HCT116 (cell line): ENCODE measurements around the gene PLOD1. TPM values are rescaled to one million over a fixed set of nuclear protein-coding genes. Genes with fewer than 3 reads are reported as not detected.

Experiments
- ATAC-seq: fragments of 200-7000 bp; cut with Tn5 transposase; 2 replicates; pipeline ENCODE4 v1.9.1; 2020; ENCODE audit warnings: mild to moderate bottlenecking, moderate library complexity
- BruUV-seq: library from RNA; stranded (reverse); fragments of 400-500 nt; replicated peaks from 2 replicates; lab custom pipeline; 2021; lab: Mats Ljungman, UMichigan
- CTCF ChIA-PET: fragments of 300-600 bp; sonication (Branson Sonifier 250); formaldehyde crosslinking; loops from one replicate; lab custom pipeline; 2021; ENCODE audit warnings: antibody characterized with exemption; lab: Charles Lee
- POLR2A ChIA-PET: fragments of 300-600, 350-600 bp; sonication (Branson Sonifier 250); formaldehyde crosslinking; loops from one replicate; lab custom pipeline; 2021; ENCODE audit warnings: antibody characterized with exemption; lab: Charles Lee
- RAD21 ChIA-PET, 2 experiments: fragments of 300-600 bp; sonication (Branson Sonifier 250); formaldehyde crosslinking; loops; one replicate each; lab custom pipeline; 2023; ENCODE audit warnings: low total read pairs in 2 of 2; ENCODE audit not compliant: uncharacterized antibody in 2 of 2, unreplicated experiment in 2 of 2, low non-redundant PET in 1 of 2; lab: Charles Lee
- DNase-seq: peaks from one replicate; pipeline ENCODE4 v3.0.0-alpha.2; 2010; ENCODE audit warnings: low read depth, low spot score
- H2AFZ ChIP-seq: fragments of 200-600 bp; shearing (Covaris generic), sonication (generic); 2 replicates; pipeline ENCODE4 v1.6.1; 2017; ENCODE audit warnings: low read depth, mixed run types, mixed read lengths, antibody characterized with exemption, low read length; ENCODE audit not compliant: poor library complexity, severe bottlenecking
- H3K27ac ChIP-seq: 2 replicates; pipeline ENCODE4 v1.5.1; 2012; ENCODE audit warnings: low read depth, low read length
- H3K27me3 ChIP-seq: fragments of 200-600 bp; sonication (generic); 2 replicates; pipeline ENCODE4 v1.6.1; 2016; ENCODE audit warnings: mixed run types, low read length, mixed read lengths; ENCODE audit not compliant: insufficient read depth
- H3K36me3 ChIP-seq, 2 experiments: fragments of 200-500 bp in 1 of 2; fragments of 200-600 bp in 1 of 2; sonication (Bioruptor generic) in 1 of 2; sonication (generic) in 1 of 2; 2 replicates each; pipeline versions ENCODE4 v1.5.1 to v1.6.1; 2014 to 2016; ENCODE audit warnings: low read length in 2 of 2, inconsistent platforms in 1 of 2, mixed read lengths in 1 of 2, mixed run types in 1 of 2; ENCODE audit not compliant: insufficient read depth in 2 of 2, control insufficient read depth in 1 of 2
- H3K4me1 ChIP-seq, 2 experiments: fragments of 200-600 bp in 1 of 2; sonication (generic) in 1 of 2; 2 replicates each; pipeline versions ENCODE4 v1.5.1 to v1.6.1; 2012 to 2017; ENCODE audit warnings: low read length in 2 of 2, inconsistent platforms in 1 of 2, mild to moderate bottlenecking in 1 of 2, mixed read lengths in 1 of 2, mixed run types in 1 of 2, moderate library complexity in 1 of 2; ENCODE audit not compliant: insufficient read depth in 2 of 2, control insufficient read depth in 1 of 2
- H3K4me2 ChIP-seq: fragments of 200-600 bp; sonication (generic); 2 replicates; pipeline ENCODE4 v1.6.1; 2017; ENCODE audit warnings: mixed run types, low read length, mixed read lengths
- H3K4me3 ChIP-seq, 2 experiments: fragments of 200-600 bp in 1 of 2; sonication (generic) in 1 of 2; replicated peaks in 1 of 2; 2 replicates each; pipeline ENCODE4 v1.5.1; 2011 to 2016; ENCODE audit warnings: low read length in 2 of 2, control low read depth in 1 of 2, low read depth in 1 of 2, mild to moderate bottlenecking in 1 of 2, mixed read lengths in 1 of 2, mixed run types in 1 of 2
- H3K79me2 ChIP-seq: fragments of 200-600 bp; sonication (generic); 2 replicates; pipeline ENCODE4 v1.6.1; 2017; ENCODE audit warnings: mild to moderate bottlenecking, mixed run types, low read length, moderate library complexity, mixed read lengths; ENCODE audit not compliant: insufficient read depth
- H3K9ac ChIP-seq: fragments of 200-600 bp; sonication (generic); 2 replicates; pipeline ENCODE4 v1.6.1; 2016; ENCODE audit warnings: low read length, mixed read lengths
- H3K9me2 ChIP-seq: fragments of 200-600 bp; sonication (generic), shearing (Covaris generic); 2 replicates; pipeline ENCODE4 v1.6.1; 2017; ENCODE audit warnings: mixed run types, mild to moderate bottlenecking, moderate library complexity; ENCODE audit not compliant: insufficient read depth
- H3K9me3 ChIP-seq, 2 experiments: fragments of 200-500 bp in 1 of 2; fragments of 200-600 bp in 1 of 2; sonication (Bioruptor generic) in 1 of 2; sonication (generic) in 1 of 2; 2 replicates each; pipeline ENCODE4 v1.6.1; 2014 to 2017; ENCODE audit warnings: low read length in 2 of 2, mixed read lengths in 2 of 2, inconsistent platforms in 1 of 2, low read depth in 1 of 2, mild to moderate bottlenecking in 1 of 2, mixed run types in 1 of 2, moderate library complexity in 1 of 2; ENCODE audit not compliant: control insufficient read depth in 1 of 2, insufficient read depth in 1 of 2
- H4K20me1 ChIP-seq: fragments of 200-600 bp; sonication (generic), shearing (Covaris generic); 2 replicates; pipeline ENCODE4 v1.6.1; 2017; ENCODE audit warnings: mixed run types, mild to moderate bottlenecking, moderate library complexity; ENCODE audit not compliant: insufficient read depth
- CBX3 ChIP-seq: IDR thresholded peaks from 2 replicates; pipeline ENCODE4 v1.6.1; 2012; ENCODE audit warnings: low read depth
- CEBPB ChIP-seq: IDR thresholded peaks from 2 replicates; pipeline ENCODE4 v1.6.1; 2012; ENCODE audit warnings: low read depth
- EGR1 ChIP-seq: IDR thresholded peaks from 2 replicates; pipeline ENCODE4 v1.6.1; 2012; ENCODE audit warnings: low read depth
- ELF1 ChIP-seq: IDR thresholded peaks from 2 replicates; pipeline ENCODE4 v1.6.1; 2012; ENCODE audit warnings: low read depth, borderline replicate concordance
- EZH2phosphoT487 ChIP-seq: fragments of 200-600 bp; IDR thresholded peaks from 2 replicates; pipeline ENCODE4 v1.6.1; 2018; ENCODE audit warnings: antibody characterized with exemption, borderline replicate concordance
- JUND ChIP-seq: IDR thresholded peaks from 2 replicates; pipeline ENCODE4 v1.6.1; 2012
- MAX ChIP-seq: IDR thresholded peaks from 2 replicates; pipeline ENCODE4 v1.6.1; 2012
- POLR2A ChIP-seq: IDR thresholded peaks from 2 replicates; pipeline ENCODE4 v1.7.0; 2011; ENCODE audit warnings: borderline replicate concordance; ENCODE audit not compliant: insufficient read depth, insufficient read length; ENCODE audit errors: extremely low read depth
- POLR2AphosphoS5 ChIP-seq: IDR thresholded peaks from 2 replicates; pipeline ENCODE4 v1.6.1; 2011; ENCODE audit warnings: mild to moderate bottlenecking, low read depth, low read length, moderate library complexity
- RAD21 ChIP-seq: IDR thresholded peaks from 2 replicates; pipeline ENCODE4 v1.6.1; 2012; ENCODE audit warnings: low read depth, mild to moderate bottlenecking
- REST ChIP-seq: IDR thresholded peaks from 2 replicates; pipeline ENCODE4 v1.6.1; 2012; ENCODE audit warnings: low read depth
- SIN3A ChIP-seq: IDR thresholded peaks from 2 replicates; pipeline ENCODE4 v1.6.1; 2012; ENCODE audit warnings: low read depth
- SRF ChIP-seq: IDR thresholded peaks from 2 replicates; pipeline ENCODE4 v1.6.1; 2012; ENCODE audit warnings: low read depth
- TCF7L2 ChIP-seq: IDR thresholded peaks from 2 replicates; pipeline ENCODE4 v1.7.0; 2011; ENCODE audit warnings: borderline replicate concordance, inconsistent platforms; ENCODE audit not compliant: insufficient read depth, insufficient read length; ENCODE audit errors: extremely low read depth
- YY1 ChIP-seq: IDR thresholded peaks from 2 replicates; pipeline ENCODE4 v1.6.1; 2011; ENCODE audit warnings: low read length, low read depth, moderate library complexity, mild to moderate bottlenecking; ENCODE audit not compliant: insufficient replicate concordance; ENCODE audit errors: extremely low read depth
- ZNF274 ChIP-seq: fragments of 200-500 bp; sonication (Bioruptor generic); IDR thresholded peaks from 2 replicates; pipeline ENCODE4 v1.6.1; 2014; ENCODE audit warnings: mild to moderate bottlenecking, low read depth, low read length, inconsistent platforms
- intact Hi-C: fragments of 100-400 bp; cut with micrococcal nuclease; formaldehyde crosslinking; loops from 2 replicates; pipeline ENCODE4 v1.10.0; 2022
- total RNA-seq: library from RNA; stranded (reverse); gene quantifications from one replicate; pipeline ENCODE4 v1.2.1, GENCODE V29; 2021; ENCODE audit not compliant: unreplicated experiment
- TF ChIP-seq, protein P1 (sequence below): IDR thresholded peaks from 2 replicates; pipeline ENCODE4 v1.6.1; 2011; ENCODE audit warnings: mild to moderate bottlenecking, low read length, moderate library complexity; ENCODE audit not compliant: insufficient replicate concordance; ENCODE audit errors: extremely low read depth
- TF ChIP-seq, protein P2 (sequence below), 3 experiments: fragments of 200-600 bp in 1 of 3; sonication (generic) in 1 of 3; IDR thresholded peaks in 2 of 3; conservative IDR thresholded peaks in 1 of 3; 2 replicates each; pipeline ENCODE4 v1.5.1; 2012 to 2017; ENCODE audit warnings: low read depth in 2 of 3, low read length in 2 of 3, antibody characterized with exemption in 1 of 3, borderline replicate concordance in 1 of 3, control low read depth in 1 of 3, mild to moderate bottlenecking in 1 of 3, mixed read lengths in 1 of 3, mixed run types in 1 of 3, moderate library complexity in 1 of 3; ENCODE audit not compliant: insufficient read depth in 1 of 3

The PLOD1 gene
- total RNA-seq, 1 experiment from 2014 or later = 175 TPM

DNA sequence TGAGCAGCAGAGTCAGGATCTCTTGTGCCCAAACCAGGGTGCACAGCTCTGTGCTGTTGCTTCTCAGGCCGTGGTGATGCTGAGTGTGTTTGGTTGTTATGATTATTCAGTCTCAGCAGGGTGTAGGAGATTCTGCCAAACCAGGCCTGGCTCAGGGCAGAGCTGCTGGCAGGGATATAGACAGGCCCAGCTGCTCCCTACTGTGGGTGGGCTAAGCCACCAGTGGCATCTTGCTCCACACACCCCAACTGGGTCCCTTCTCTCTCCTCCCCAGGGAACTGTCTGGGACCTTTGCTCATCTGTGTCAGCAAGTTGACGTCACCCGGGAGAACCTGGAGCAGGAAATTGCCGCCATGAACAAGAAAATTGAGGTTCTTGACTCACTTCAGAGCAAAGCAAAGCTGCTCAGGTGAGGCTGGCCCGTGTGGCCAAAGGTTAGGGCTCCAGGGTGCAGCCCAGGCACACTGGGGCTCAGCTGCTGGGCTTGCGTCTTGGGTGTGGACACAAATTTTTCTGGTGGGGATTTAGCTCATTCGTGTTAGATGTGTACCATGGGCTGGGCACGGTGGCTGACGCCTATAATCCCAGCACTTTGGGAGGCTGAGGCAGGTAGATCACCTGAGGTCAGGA lies 74.9 kb downstream of the PLOD1 start:
- BruUV-seq = no TSS peak
- RAD21 ChIA-PET = no interaction called here
- H3K36me3 ChIP-seq = peaks cover 32 to 54% of the 10 kb centered on the region in 2 experiments; a peak in 3 of 4 replicates

More for the DNA sequence above, 74.9 kb downstream of the PLOD1 start:
- Histone ChIP-seq H3K9ac (no peak overlapping the region), H2AFZ (no peak overlapping the region)
- POLR2A ChIA-PET = no interaction called here
- no peak for TF ChIP-seq EGR1
- no peak for TF ChIP-seq YY1
- no peak for TF ChIP-seq MAX
- TF ChIP-seq ZNF274 = no peak
- no peak for TF ChIP-seq REST
- TF ChIP-seq, protein P1, sequence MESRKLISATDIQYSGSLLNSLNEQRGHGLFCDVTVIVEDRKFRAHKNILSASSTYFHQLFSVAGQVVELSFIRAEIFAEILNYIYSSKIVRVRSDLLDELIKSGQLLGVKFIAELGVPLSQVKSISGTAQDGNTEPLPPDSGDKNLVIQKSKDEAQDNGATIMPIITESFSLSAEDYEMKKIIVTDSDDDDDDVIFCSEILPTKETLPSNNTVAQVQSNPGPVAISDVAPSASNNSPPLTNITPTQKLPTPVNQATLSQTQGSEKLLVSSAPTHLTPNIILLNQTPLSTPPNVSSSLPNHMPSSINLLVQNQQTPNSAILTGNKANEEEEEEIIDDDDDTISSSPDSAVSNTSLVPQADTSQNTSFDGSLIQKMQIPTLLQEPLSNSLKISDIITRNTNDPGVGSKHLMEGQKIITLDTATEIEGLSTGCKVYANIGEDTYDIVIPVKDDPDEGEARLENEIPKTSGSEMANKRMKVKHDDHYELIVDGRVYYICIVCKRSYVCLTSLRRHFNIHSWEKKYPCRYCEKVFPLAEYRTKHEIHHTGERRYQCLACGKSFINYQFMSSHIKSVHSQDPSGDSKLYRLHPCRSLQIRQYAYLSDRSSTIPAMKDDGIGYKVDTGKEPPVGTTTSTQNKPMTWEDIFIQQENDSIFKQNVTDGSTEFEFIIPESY = no peak
- TF ChIP-seq TCF7L2 = no peak
- TF ChIP-seq CEBPB = no peak
- TF ChIP-seq JUND = no peak
- TF ChIP-seq CBX3 = no peak
- no peak for TF ChIP-seq POLR2A
- TF ChIP-seq SIN3A = no peak
- TF ChIP-seq ELF1 = no peak
- TF ChIP-seq SRF = no peak
- no peak for TF ChIP-seq RAD21
- TF ChIP-seq, protein P2, sequence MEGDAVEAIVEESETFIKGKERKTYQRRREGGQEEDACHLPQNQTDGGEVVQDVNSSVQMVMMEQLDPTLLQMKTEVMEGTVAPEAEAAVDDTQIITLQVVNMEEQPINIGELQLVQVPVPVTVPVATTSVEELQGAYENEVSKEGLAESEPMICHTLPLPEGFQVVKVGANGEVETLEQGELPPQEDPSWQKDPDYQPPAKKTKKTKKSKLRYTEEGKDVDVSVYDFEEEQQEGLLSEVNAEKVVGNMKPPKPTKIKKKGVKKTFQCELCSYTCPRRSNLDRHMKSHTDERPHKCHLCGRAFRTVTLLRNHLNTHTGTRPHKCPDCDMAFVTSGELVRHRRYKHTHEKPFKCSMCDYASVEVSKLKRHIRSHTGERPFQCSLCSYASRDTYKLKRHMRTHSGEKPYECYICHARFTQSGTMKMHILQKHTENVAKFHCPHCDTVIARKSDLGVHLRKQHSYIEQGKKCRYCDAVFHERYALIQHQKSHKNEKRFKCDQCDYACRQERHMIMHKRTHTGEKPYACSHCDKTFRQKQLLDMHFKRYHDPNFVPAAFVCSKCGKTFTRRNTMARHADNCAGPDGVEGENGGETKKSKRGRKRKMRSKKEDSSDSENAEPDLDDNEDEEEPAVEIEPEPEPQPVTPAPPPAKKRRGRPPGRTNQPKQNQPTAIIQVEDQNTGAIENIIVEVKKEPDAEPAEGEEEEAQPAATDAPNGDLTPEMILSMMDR (IDR thresholded peaks at IDR 0.05 in 2 of 3, conservative IDR thresholded peaks at IDR 0.05 in 1 of 3; ENCODE audit: borderline replicate concordance in 1 of 3, insufficient read depth in 1 of 3, low read depth in 2 of 3, low read length in 2 of 3) = no peak
- no peak for TF ChIP-seq EZH2phosphoT487
- no peak for TF ChIP-seq POLR2AphosphoS5
- TF ChIP-seq, all 23 proteins: peak for 0
- no peaks in the 10 kb centered on the region for H3K9me3 ChIP-seq
- H3K9me2 ChIP-seq = no peaks in the 10 kb centered on the region
- no peaks in the 10 kb centered on the region for H3K27me3 ChIP-seq
- ATAC-seq (no peak), DNase-seq (no peak)
- peaks cover 0 to 5% of the 10 kb centered on the region in 2 experiments; a peak in 2 of 4 replicates for H3K4me1 ChIP-seq
- H4K20me1 ChIP-seq = no peaks in the 10 kb centered on the region
- H3K27ac ChIP-seq = no peak overlapping the region
- no peak overlapping the region for H3K4me3 ChIP-seq
- intact Hi-C loops = no loop called here
- H3K79me2 ChIP-seq = no peaks in the 10 kb centered on the region
- H3K4me2 ChIP-seq = no peak overlapping the region
- CTCF ChIA-PET = no interaction called here
